Measurements from ENCODE around the gene COMT. TPM values are rescaled to one million over a fixed set of nuclear protein-coding genes. Genes with fewer than 3 reads are reported as not detected.
"Not testable (repeated sequence)": the region's sequence is repeated elsewhere in the genome, so short reads cannot be mapped to it uniquely, and the experiment has no call there.

Gene COMT
- 146 TPM for total RNA-seq

DNA sequence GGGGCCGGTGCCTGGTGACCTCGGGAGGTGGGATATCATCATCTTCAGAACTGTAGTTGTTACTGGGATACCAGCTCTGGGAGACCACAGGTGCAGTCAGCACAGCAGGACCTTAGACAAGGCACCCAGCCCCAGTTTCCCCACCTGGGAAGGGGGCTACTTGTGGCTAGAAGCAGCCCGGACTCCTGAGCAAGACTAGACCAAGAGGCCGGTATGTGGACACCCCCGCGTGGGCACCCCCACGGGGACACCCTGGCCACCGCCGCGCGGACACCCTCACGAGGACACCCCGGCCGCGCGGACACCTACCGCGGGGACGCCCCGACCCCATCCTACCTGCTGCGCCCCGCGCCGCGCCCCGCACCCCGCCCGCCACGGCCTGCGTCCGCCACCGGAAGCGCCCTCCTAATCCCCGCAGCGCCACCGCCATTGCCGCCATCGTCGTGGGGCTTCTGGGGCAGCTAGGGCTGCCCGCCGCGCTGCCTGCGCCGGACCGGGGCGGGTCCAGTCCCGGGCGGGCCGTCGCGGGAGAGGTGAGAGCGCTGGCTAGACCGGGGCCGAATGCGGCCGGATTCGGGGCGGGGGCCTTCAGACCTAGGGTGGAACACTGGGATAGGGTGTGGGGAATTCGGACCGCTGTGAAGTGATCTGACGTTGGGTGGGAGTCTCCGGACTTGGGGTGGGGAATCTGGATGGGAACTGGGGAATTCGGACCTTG lies at the start of gene COMT, which contains the start of gene TXNRD2:
Gene COMT (plus strand): TSS at position 408 of the 718 bp plus-strand sequence. CDS start 20,755 bp downstream, outside the sequence.
Gene TXNRD2 (minus strand): TSS at position 454 of the 718 bp plus-strand sequence. CDS start 15 bp downstream, at position 439.
- peak; percentile 81 for ATAC-seq

- ATAC-seq: peak; percentile 7
Measured at GRCh38 chr22:19892257-19892879, 49.2 kb upstream of the COMT start.

DNA sequence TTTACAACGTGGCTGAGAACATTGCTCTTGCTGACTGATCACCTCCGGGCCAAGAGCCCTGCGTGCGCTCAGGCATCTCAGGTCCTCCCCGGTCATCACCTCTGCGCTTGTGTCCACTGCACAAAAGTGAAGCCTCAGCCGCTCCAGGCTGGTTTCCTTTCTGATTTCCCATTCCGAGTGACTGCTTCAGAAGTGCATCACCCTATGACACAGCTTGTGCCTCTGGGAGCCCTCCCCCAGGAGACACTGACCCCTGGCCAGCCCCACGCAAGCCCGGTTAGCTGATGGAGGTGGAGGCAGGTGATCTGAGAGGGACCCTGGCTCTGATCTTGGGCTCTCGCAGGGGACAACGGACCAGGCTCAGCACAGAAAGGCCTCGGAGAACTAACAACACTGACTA lies 48.6 kb upstream of the COMT start:
- no peak for ATAC-seq

- no peak for ATAC-seq
Measured at GRCh38 chr22:19893363-19893762, 48.2 kb upstream of the COMT start.

GRCh38 chr22:19895160-19895849 lies 46.3 kb upstream of the COMT start:
- no peak for ATAC-seq

- peak; percentile 26 for ATAC-seq
Measured at GRCh38 chr22:19896665-19897355, 44.8 kb upstream of the COMT start.

DNA sequence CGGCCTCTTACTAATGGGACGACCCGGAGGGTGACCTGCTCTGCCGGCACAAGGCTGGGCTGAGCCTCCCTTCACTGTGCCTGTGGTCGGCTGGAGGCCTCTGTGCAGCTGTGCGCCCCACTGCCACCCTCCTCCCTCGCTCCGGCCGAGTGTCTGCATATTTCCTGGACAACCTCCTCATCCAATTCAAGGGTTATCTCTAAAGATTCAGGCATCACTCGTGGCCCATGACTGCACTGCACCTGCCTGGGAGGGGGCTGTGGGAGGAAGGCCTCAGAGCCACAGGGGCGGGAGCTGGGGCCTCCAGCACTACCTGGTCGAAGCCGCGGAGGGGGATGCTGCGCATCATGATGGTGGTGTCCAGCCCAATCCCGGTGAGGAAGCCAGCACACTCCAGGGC lies 43.8 kb upstream of the COMT start:
- no peak for ATAC-seq

GRCh38 chr22:19898145-19898544 lies 43.4 kb upstream of the COMT start:
- ATAC-seq: no peak

- ATAC-seq: no peak
Measured at GRCh38 chr22:19898831-19899567, 42.6 kb upstream of the COMT start.

- no peak for ATAC-seq
Measured at GRCh38 chr22:19900707-19901436, 40.7 kb upstream of the COMT start.

DNA sequence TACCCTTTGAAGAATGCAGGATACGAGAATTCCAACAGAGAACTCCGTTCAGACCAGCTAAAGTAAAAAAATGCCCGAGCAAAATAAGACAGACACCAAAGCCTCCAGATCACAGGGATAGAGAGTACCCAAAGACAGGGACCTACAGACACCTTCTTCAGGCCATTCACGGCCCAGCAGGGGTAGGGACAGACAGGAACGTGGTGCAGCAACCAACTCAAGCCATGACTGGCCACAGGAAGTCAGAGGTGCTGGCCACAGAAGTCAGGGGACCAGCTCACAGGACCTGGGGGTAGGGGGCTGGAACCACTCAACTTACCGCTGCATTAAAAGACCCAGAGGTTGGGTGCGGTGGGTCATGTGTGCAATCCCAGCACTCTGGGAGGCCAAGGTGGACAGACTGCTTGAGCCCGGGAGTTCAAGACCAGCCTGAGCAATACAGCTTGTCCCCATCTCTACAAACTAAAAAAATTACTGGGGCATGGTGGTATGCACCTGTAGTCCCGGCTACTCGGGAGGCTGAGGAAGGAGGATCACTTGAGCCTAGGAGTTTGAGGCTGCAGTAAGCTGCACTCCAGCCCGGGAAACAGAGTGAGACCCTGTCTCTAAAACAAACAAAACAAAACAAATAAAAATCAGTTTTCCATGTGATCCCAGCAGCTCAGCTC lies 39.9 kb upstream of the COMT start:
- ATAC-seq: no peak

GRCh38 chr22:19902245-19902715 lies 39.3 kb upstream of the COMT start:
- ATAC-seq: no peak

GRCh38 chr22:19903031-19903430 lies 38.5 kb upstream of the COMT start:
- no peak for ATAC-seq

GRCh38 chr22:19903513-19903912 lies 38.1 kb upstream of the COMT start:
- no peak for ATAC-seq

DNA sequence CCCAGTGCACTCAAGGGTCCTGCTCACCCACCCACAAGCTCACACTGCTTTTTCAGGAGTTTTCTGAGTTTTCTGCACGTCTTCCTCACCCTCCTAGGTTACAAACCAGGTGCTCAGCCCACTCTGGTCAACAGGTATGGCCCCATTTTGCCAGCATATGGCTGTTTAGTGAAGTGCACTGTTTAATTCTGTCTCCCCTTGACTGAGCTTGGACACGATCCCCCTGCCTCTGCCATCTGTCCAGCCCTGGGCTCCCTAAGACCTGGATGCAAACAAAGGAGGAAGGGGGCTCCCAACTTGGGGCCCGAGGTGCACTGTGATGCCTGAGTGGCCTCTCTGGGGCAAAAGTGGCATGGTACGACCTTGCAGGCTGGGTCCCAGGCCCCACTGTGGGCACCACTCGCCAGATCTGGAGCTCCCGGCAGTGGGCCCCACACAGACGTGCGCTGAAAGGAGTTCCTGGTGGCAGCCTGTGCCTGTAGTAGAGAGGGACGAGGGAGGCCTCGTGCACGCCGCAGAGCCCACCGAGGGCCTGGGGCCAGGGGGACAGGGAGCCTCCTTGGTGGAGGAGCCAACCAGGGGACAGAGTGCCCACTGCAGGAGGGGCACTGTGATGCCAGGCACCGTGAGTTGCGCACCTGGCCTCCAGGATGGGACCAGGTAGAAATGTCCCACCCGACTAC lies 37.3 kb upstream of the COMT start:
- no peak for ATAC-seq

DNA sequence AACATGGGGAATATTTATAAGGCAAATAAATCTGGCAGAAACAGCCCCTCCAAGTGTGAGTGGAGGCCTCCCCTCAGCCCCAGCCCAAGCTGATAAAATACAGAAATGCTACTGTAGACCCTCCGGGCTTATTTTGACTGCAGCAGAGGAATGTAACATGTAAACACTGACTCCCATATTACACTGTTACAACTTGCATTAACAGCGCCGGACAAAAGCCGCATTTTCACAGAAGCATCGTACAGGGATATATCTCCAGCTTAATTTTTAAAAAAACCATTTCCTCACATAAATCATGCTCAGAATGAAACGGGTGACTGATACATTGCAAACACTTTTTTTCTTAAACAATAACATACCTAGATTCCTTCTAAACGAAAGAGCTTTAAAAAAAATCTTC lies 36.6 kb upstream of the COMT start:
- no peak for ATAC-seq

- no peak for ATAC-seq
Measured at GRCh38 chr22:19905347-19906276, 36.0 kb upstream of the COMT start.

- ATAC-seq: not testable (repeated sequence)
Measured at GRCh38 chr22:19906864-19907263, 34.7 kb upstream of the COMT start.

- not testable (repeated sequence) for ATAC-seq
Measured at GRCh38 chr22:19907902-19908301, 33.7 kb upstream of the COMT start.

All from esophagus mucosa (tissue), 1 donor.